GM12878 (cell line): ENCODE measurements around the gene MTA3.

Experiments
- EZH2 ChIP-seq: IDR thresholded peaks from 2 replicates; pipeline ENCODE4 v1.6.1; 2012; ENCODE audit warnings: low read depth, mild to moderate bottlenecking, control low read depth, inconsistent platforms, low read length, borderline replicate concordance; ENCODE audit not compliant: control insufficient read depth
- YBX1 ChIP-seq: fragments of 450-650 bp; IDR thresholded peaks from 2 replicates; pipeline ENCODE4 v1.6.1; 2016; ENCODE audit warnings: antibody characterized with exemption

DNA sequence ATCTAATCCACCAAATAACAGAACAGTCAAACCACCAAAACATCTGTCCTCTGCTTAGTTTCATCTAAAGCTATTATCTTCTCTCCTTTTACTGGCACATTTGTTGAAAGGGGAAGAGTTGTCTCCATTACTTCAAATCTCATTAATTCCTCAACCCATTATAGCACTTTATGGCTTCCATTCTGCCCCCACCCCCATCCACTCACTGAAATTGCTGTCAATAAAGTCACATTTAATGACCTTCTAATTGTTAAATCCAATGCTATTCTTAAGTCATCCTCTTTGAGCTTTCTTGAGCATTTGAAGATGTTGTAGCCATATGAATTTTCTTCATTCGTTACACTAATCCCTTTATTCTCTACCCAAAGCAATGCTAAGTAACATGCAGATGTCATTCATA is 190.3 kb downstream of the MTA3 start:
- TF ChIP-seq YBX1: no peak
- no peak for TF ChIP-seq EZH2
